Fibroblast of lung (primary cell): Measurements from ENCODE around the gene SMC1B.
"Not testable (repeated sequence)": the region's sequence is repeated elsewhere in the genome, so short reads cannot be mapped to it uniquely, and the experiment has no call there.

Source experiments
- EZH2 ChIP-seq: IDR thresholded peaks from 2 replicates; pipeline ENCODE4 v1.5.1; 2012; ENCODE audit warnings: low read length, control low read depth, mild to moderate bottlenecking; ENCODE audit errors: missing control alignments
- TF ChIP-seq, protein P1 (sequence below), 2 donors: IDR thresholded peaks in 1 of 2; conservative IDR thresholded peaks in 1 of 2; 1 replicate in 1 of 2; 2 replicates in 1 of 2; pipeline ENCODE4 v1.5.1; 2011 to 2012; ENCODE audit warnings: low read length in 2 of 2, control low read depth in 1 of 2, inconsistent platforms in 1 of 2, low read depth in 1 of 2, mild to moderate bottlenecking in 1 of 2

DNA sequence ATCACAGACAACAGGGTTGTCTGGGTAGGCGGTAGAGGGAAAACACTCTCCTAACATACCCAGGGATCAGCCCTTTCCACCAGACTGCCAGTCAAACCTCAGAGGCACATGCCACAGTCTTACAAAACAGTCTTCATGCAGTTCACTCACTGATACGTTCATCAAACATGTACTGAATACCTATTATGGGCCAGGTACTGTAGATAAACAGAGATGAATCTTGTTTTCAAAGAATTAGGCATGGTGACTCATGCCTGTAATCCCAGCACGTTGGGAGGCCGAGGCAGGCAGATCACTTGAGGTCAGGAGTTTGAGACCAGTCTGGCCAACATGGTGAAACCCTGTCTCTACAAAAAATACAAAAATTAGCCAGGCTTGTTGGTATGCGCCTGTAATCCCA is 60.6 kb downstream of the SMC1B start:
- TF ChIP-seq, protein P1, sequence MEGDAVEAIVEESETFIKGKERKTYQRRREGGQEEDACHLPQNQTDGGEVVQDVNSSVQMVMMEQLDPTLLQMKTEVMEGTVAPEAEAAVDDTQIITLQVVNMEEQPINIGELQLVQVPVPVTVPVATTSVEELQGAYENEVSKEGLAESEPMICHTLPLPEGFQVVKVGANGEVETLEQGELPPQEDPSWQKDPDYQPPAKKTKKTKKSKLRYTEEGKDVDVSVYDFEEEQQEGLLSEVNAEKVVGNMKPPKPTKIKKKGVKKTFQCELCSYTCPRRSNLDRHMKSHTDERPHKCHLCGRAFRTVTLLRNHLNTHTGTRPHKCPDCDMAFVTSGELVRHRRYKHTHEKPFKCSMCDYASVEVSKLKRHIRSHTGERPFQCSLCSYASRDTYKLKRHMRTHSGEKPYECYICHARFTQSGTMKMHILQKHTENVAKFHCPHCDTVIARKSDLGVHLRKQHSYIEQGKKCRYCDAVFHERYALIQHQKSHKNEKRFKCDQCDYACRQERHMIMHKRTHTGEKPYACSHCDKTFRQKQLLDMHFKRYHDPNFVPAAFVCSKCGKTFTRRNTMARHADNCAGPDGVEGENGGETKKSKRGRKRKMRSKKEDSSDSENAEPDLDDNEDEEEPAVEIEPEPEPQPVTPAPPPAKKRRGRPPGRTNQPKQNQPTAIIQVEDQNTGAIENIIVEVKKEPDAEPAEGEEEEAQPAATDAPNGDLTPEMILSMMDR (conservative IDR thresholded peaks at IDR 0.05 in 1 of 2, IDR thresholded peaks at IDR 0.05 in 1 of 2; ENCODE audit: low read depth in 1 of 2, low read length in 2 of 2): not testable (repeated sequence)
- not testable (repeated sequence) for TF ChIP-seq EZH2
